ENCODE data around the gene UBE2M.
A peak's percentile ranks its signal among the peaks of the same experiment; 100 is the strongest.
"Not testable (repeated sequence)": the region's sequence is repeated elsewhere in the genome, so short reads cannot be mapped to it uniquely, and the experiment has no call there.

The UBE2M gene

GRCh38 chr19:58578012-58578925, 19.9 kb upstream of the UBE2M start:
- Histone ChIP-seq H3K9ac (ENCODE audit: low read length) (no peak overlapping the region), H3K27ac (ENCODE audit: low read depth, low read length) (no peak overlapping the region), H3K36me3 (ENCODE audit: control insufficient read depth, insufficient read depth, low read length) (peaks cover 14% of the 10 kb centered on the region), H3K4me1 (ENCODE audit: control insufficient read depth, insufficient read depth, low read length) (peaks cover 9% of the 10 kb centered on the region), H3K4me3 (ENCODE audit: low read depth, low read length) (no peak overlapping the region), H3K9me3 (ENCODE audit: control insufficient read depth, insufficient read depth, low read depth, low read length) (no peaks in the 10 kb centered on the region), H3K27me3 (ENCODE audit: control insufficient read depth, insufficient read depth, low read length) (no peaks in the 10 kb centered on the region)

GRCh38 chr19:58577581-58577980, 19.2 kb upstream of the UBE2M start:
- H3K36me3 ChIP-seq (ENCODE audit: control insufficient read depth, insufficient read depth, low read length); H3K27me3 ChIP-seq (ENCODE audit: control insufficient read depth, insufficient read depth, low read length); H3K27ac ChIP-seq (ENCODE audit: low read depth, low read length); H3K9me3 ChIP-seq (ENCODE audit: control insufficient read depth, insufficient read depth, low read depth, low read length); H3K4me3 ChIP-seq (ENCODE audit: low read depth, low read length); H3K4me1 ChIP-seq (ENCODE audit: control insufficient read depth, insufficient read depth, low read length); H3K9ac ChIP-seq (ENCODE audit: low read length): not testable (repeated sequence)

DNA sequence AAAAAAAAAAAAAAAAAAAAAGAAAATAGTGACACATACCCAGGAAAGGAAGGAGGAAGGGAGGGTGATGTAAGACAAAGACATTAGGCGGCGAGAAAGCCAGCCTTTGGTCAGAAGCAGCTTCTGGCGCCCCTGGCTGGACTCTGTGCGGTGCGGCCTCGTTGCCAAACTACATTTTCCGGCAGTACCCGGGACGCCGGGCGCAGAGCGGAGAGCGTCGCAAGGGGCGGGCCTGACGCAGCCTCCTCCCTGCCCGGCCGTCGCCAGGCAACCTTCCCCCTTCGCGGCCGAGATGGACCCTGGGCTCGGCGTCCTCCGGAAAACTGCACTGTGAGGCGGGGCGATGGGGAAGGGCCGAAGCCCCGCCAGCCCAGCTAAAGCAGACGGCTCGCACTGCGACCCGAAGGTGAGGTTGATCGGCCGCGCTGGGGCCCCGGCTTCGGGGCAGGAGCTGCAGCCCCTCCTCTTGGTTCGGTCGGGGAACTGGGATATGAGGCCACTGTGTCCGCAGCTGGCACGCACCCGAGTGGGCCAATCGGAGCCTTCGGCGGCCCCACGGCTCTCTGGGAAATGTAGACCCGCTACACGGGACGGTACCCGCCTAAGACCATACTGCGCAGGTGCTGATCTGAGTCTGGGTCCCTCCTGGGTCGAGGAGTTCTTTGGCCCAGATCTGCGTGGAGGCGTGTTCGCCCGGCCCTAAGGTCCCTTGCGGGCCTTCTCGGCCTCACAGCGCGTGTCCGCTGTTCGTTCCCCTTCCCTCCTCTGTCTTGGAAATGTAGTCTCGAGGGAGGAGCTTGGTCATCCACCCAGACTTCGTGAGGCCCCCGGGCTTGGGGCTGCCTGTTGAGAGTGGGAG, 17.0 kb upstream of the UBE2M start:
- peak overlapping the region; percentile 80 for H3K4me3 ChIP-seq (ENCODE audit: low read depth, low read length)
- peak overlapping the region; percentile 43 for H3K9ac ChIP-seq (ENCODE audit: low read length)
- peak overlapping the region; percentile 66 for H3K27ac ChIP-seq (ENCODE audit: low read depth, low read length)
- peaks cover 4% of the 10 kb centered on the region; the same call in 1 of the 2 replicates for H3K36me3 ChIP-seq (ENCODE audit: control insufficient read depth, insufficient read depth, low read length)
- H3K27me3 ChIP-seq (ENCODE audit: control insufficient read depth, insufficient read depth, low read length) = no peaks in the 10 kb centered on the region
- H3K9me3 ChIP-seq (ENCODE audit: control insufficient read depth, insufficient read depth, low read depth, low read length) = no peaks in the 10 kb centered on the region
- H3K4me1 ChIP-seq (ENCODE audit: control insufficient read depth, insufficient read depth, low read length) = peaks cover 8% of the 10 kb centered on the region; the same call in 1 of the 2 replicates

- no peaks in the 10 kb centered on the region for H3K9me3 ChIP-seq (ENCODE audit: control insufficient read depth, insufficient read depth, low read depth, low read length)
- no peak overlapping the region for H3K27ac ChIP-seq (ENCODE audit: low read depth, low read length)
- H3K4me1 ChIP-seq (ENCODE audit: control insufficient read depth, insufficient read depth, low read length) = peaks cover 8% of the 10 kb centered on the region; the same call in 1 of the 2 replicates
- H3K27me3 ChIP-seq (ENCODE audit: control insufficient read depth, insufficient read depth, low read length) = no peaks in the 10 kb centered on the region
- H3K9ac ChIP-seq (ENCODE audit: low read length) = peak overlapping the region; percentile 6
- H3K4me3 ChIP-seq (ENCODE audit: low read depth, low read length) = peak overlapping the region; percentile 76
- peaks cover 13% of the 10 kb centered on the region for H3K36me3 ChIP-seq (ENCODE audit: control insufficient read depth, insufficient read depth, low read length)
These were observed 15.3 kb upstream of the UBE2M start for GRCh38 chr19:58573658-58574164.

DNA sequence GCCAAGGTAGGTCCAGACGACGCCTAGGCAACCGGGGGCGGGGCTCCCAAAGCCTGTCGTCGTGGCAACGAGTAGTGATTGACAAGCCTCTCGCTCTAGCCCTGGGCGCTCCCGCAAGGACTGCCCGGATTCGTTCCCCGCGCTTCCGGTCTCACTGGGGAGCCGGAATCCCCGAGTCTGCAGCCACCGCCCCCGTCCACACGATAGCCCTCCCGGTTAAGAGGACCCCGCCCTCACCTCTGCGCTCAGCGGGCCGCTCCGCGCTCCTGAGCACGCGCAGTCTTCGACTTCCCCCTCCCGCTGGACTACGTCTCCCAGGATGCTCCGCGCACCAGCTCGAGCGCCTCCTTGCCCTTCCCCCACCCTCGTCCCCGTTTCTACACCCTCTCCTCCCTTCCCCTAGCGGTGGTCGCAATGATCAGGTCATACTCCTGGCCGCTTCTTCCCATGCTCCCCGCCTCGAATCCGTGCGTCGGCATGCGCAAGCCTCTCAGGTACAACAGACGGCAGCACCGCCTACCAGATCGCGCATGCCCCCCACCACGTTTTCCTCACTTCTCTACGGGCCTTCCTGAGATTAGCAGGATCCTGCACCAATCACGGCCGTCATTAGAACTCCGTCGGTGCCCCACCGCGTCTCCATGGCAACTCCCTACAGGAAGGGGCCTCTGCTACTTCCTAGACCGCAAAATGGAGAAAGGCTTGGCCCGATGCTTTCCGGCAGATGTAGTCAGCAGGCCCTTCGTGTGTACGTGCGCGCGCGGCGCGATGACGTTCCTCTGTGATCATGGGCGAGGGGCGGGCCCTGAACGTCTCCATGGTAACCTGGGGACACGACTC, 14.6 kb upstream of the UBE2M start, which contains the start of gene MZF1:
TSS of gene MZF1 (minus strand) at position 518 of the 840 bp plus-strand sequence. CDS start 1,946 bp downstream, outside the sequence.
- H3K4me1 ChIP-seq (ENCODE audit: control insufficient read depth, insufficient read depth, low read length) = peaks cover 8% of the 10 kb centered on the region; the same call in 1 of the 2 replicates
- H3K9ac ChIP-seq (ENCODE audit: low read length) = peak within 1 kb of the TSS; percentile 91
- H3K9me3 ChIP-seq (ENCODE audit: control insufficient read depth, insufficient read depth, low read depth, low read length) = no peaks in the 10 kb centered on the region
- H3K4me3 ChIP-seq (ENCODE audit: low read depth, low read length) = peak within 1 kb of the TSS; percentile 76
- H3K27me3 ChIP-seq (ENCODE audit: control insufficient read depth, insufficient read depth, low read length) = no peaks in the 10 kb centered on the region
- H3K27ac ChIP-seq (ENCODE audit: low read depth, low read length) = peak within 1 kb of the TSS; percentile 77
- H3K36me3 ChIP-seq (ENCODE audit: control insufficient read depth, insufficient read depth, low read length) = peaks cover 13% of the 10 kb centered on the region

GRCh38 chr19:58572026-58572817, 13.8 kb upstream of the UBE2M start:
- peak overlapping the region; percentile 76 for H3K4me3 ChIP-seq (ENCODE audit: low read depth, low read length)
- H3K27ac ChIP-seq (ENCODE audit: low read depth, low read length) = no peak overlapping the region
- H3K9me3 ChIP-seq (ENCODE audit: control insufficient read depth, insufficient read depth, low read depth, low read length) = no peaks in the 10 kb centered on the region
- peaks cover 13% of the 10 kb centered on the region for H3K36me3 ChIP-seq (ENCODE audit: control insufficient read depth, insufficient read depth, low read length)
- peaks cover 8% of the 10 kb centered on the region; the same call in 1 of the 2 replicates for H3K4me1 ChIP-seq (ENCODE audit: control insufficient read depth, insufficient read depth, low read length)
- peak overlapping the region; percentile 91 for H3K9ac ChIP-seq (ENCODE audit: low read length)
- H3K27me3 ChIP-seq (ENCODE audit: control insufficient read depth, insufficient read depth, low read length) = no peaks in the 10 kb centered on the region

GRCh38 chr19:58571575-58571947, 13.2 kb upstream of the UBE2M start:
- Histone ChIP-seq H3K36me3 (ENCODE audit: control insufficient read depth, insufficient read depth, low read length) (peaks cover 16% of the 10 kb centered on the region), H3K4me3 (ENCODE audit: low read depth, low read length) (no peak overlapping the region), H3K9ac (ENCODE audit: low read length) (no peak overlapping the region), H3K27me3 (ENCODE audit: control insufficient read depth, insufficient read depth, low read length) (no peaks in the 10 kb centered on the region), H3K9me3 (ENCODE audit: control insufficient read depth, insufficient read depth, low read depth, low read length) (no peaks in the 10 kb centered on the region), H3K4me1 (ENCODE audit: control insufficient read depth, insufficient read depth, low read length) (peaks cover 8% of the 10 kb centered on the region; the same call in 1 of the 2 replicates), H3K27ac (ENCODE audit: low read depth, low read length) (no peak overlapping the region)

DNA sequence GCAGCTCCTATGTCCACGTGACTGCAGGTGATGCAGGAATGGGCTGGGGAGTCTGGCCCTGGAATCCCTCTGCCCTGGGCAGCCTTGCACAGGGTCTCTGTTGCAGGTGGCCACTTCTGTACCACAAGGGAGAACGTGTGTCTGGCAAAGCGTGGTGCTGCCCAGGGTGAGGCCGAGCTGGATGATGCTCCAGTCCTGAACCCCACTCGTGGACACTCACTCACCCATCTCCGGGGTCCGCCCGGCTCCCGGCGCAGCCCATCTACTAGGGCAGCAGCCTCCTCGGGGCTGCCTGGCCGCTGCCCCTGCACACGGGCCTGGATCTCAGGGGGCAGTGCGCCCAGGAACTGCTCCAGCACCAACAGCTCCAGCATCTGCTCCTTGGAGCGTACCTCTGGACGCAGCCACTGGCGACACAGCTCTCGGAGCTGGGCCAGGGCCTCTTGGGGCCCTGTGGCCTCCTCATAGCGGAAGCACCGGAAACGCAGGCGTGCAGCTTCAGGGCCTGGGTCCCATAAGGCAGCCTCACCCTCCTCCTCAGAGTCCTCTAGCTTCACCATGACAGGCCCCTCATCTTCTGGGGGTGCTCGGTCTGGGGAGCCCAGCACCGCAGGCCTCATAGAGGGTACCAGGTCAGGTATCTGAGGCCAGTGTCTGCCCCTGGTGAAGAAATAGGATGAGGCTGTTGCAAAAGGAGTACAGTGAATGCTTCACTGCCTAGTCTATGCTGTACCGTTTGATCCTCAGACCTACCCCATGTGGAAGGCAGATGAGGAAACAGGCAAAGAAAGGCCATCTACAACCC, 12.6 kb upstream of the UBE2M start:
- Histone ChIP-seq H3K4me1 (ENCODE audit: control insufficient read depth, insufficient read depth, low read length) (peaks cover 8% of the 10 kb centered on the region; the same call in 1 of the 2 replicates), H3K27me3 (ENCODE audit: control insufficient read depth, insufficient read depth, low read length) (no peaks in the 10 kb centered on the region), H3K36me3 (ENCODE audit: control insufficient read depth, insufficient read depth, low read length) (peaks cover 16% of the 10 kb centered on the region), H3K4me3 (ENCODE audit: low read depth, low read length) (no peak overlapping the region), H3K27ac (ENCODE audit: low read depth, low read length) (no peak overlapping the region), H3K9ac (ENCODE audit: low read length) (no peak overlapping the region), H3K9me3 (ENCODE audit: control insufficient read depth, insufficient read depth, low read depth, low read length) (no peaks in the 10 kb centered on the region)

GRCh38 chr19:58569943-58570670, 11.7 kb upstream of the UBE2M start:
- Histone ChIP-seq H3K36me3 (ENCODE audit: control insufficient read depth, insufficient read depth, low read length) (peaks cover 16% of the 10 kb centered on the region), H3K9ac (ENCODE audit: low read length) (no peak overlapping the region), H3K9me3 (ENCODE audit: control insufficient read depth, insufficient read depth, low read depth, low read length) (no peaks in the 10 kb centered on the region), H3K4me1 (ENCODE audit: control insufficient read depth, insufficient read depth, low read length) (peaks cover 8% of the 10 kb centered on the region; the same call in 1 of the 2 replicates), H3K27ac (ENCODE audit: low read depth, low read length) (no peak overlapping the region), H3K27me3 (ENCODE audit: control insufficient read depth, insufficient read depth, low read length) (no peaks in the 10 kb centered on the region), H3K4me3 (ENCODE audit: low read depth, low read length) (no peak overlapping the region)

Data from HUES6 (cell line).